Thoracic aorta (tissue), 2 donors: ENCODE measurements around the gene GMEB2. TPM values are rescaled to one million over a fixed set of nuclear protein-coding genes. Genes with fewer than 3 reads are reported as not detected.

Experiments
- ATAC-seq: fragments of 150-250 bp; one replicate; pipeline ENCODE4 v1.8.0; 2017; ENCODE audit warnings: low read depth; ENCODE audit not compliant: insufficient number of reproducible peaks, low FRiP score
- DNase-seq: peaks from one replicate; pipeline ENCODE4 v3.0.0-alpha.2; 2020; ENCODE audit warnings: low spot score
- H3K27ac ChIP-seq, 2 donors: fragments of 200-600 bp; sonication (generic); 1 replicate in 1 of 2; 2 replicates in 1 of 2; pipeline ENCODE4 v1.5.1; 2016; ENCODE audit warnings: mild to moderate bottlenecking in 2 of 2, moderate library complexity in 2 of 2
- H3K27me3 ChIP-seq: fragments of 200-600 bp; sonication (generic); replicated peaks from 2 replicates; pipeline ENCODE4 v1.6.0; 2016; ENCODE audit warnings: mild to moderate bottlenecking; ENCODE audit not compliant: insufficient read depth
- H3K36me3 ChIP-seq: fragments of 200-600 bp; sonication (generic); one replicate; pipeline ENCODE4 v1.5.1; 2016
- H3K4me1 ChIP-seq, 2 donors: fragments of 200-600 bp; sonication (generic); 1 replicate in 1 of 2; 2 replicates in 1 of 2; pipeline versions ENCODE4 v1.5.1 to v1.6.0; 2016; ENCODE audit warnings: low read depth in 2 of 2, mild to moderate bottlenecking in 1 of 2; ENCODE audit not compliant: control insufficient read depth in 1 of 2
- H3K4me3 ChIP-seq: fragments of 200-600 bp; sonication (generic); 2 replicates; pipeline ENCODE4 v1.5.1; 2016; ENCODE audit warnings: mild to moderate bottlenecking
- H3K9me3 ChIP-seq: fragments of 200-600 bp; sonication (generic); 2 replicates; pipeline ENCODE4 v1.5.1; 2016
- total RNA-seq, 2 donors: library from RNA; depleted of rRNA; stranded (reverse); fragments of >200 nt; gene quantifications; one replicate each; pipeline versions ENCODE4 v1.1.0 to v1.2.3, GENCODE V29; 2016
- TF ChIP-seq, protein P1 (sequence below): fragments of 200-600 bp; sonication (generic); IDR thresholded peaks from one replicate; pipeline ENCODE4 v1.5.1; 2019; ENCODE audit warnings: antibody characterized with exemption

Gene GMEB2
- total RNA-seq, 2 donors from 2014 or later = 10.0 to 14.7 TPM

DNA sequence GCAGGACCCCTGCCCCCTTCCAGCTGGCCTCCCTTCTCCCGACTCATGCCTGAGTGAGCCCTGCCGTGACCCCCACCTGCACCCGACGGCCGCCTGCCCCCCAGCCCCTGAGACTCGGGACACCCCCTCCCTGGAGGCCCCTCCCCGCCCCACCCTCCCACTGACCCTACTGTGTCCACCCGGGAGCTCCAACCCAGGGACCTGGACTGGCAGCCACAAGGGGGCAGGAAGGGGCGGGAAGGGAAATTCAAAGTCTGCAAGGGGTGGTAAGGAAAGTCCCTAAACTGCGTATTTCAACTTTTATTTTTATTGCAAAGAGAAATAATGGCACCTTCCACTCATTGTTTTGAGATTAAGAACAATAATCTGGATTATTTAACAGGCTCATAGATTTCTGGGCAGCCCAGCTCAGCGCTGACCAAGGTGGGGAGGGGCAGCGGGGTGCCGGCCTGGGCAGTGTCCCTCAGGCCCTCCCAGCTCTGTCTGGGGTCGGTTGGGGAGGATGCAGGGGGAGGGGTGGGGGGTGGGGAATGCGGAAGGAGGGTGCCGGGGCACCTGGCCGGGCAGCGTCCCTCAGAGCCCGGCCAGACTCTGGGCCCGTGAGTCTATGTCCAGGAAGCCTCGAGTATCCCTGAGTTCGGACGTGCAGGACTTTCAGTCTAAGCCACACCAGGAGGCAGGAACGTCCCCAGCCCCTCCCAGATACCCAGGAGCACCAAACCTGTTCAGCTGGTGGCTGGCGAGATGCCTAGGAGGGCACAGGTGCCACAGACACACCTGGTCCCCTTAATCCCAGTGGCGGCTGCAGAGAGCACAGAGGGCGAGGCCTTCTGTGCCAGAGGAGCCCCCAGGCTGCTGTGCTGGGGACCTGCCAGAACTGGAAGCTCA lies 88.5 kb downstream of the GMEB2 start:
- DNase-seq = no peak
- Histone ChIP-seq H3K4me3 (peak overlapping the region; percentile 65), H3K9me3 (no peaks in the 10 kb centered on the region), H3K27ac (no peak overlapping the region), H3K36me3 (no peaks in the 10 kb centered on the region), H3K27me3 (no peaks in the 10 kb centered on the region), H3K4me1 (peaks cover 0 to 5% of the 10 kb centered on the region in 2 donors)
- TF ChIP-seq, protein P1, sequence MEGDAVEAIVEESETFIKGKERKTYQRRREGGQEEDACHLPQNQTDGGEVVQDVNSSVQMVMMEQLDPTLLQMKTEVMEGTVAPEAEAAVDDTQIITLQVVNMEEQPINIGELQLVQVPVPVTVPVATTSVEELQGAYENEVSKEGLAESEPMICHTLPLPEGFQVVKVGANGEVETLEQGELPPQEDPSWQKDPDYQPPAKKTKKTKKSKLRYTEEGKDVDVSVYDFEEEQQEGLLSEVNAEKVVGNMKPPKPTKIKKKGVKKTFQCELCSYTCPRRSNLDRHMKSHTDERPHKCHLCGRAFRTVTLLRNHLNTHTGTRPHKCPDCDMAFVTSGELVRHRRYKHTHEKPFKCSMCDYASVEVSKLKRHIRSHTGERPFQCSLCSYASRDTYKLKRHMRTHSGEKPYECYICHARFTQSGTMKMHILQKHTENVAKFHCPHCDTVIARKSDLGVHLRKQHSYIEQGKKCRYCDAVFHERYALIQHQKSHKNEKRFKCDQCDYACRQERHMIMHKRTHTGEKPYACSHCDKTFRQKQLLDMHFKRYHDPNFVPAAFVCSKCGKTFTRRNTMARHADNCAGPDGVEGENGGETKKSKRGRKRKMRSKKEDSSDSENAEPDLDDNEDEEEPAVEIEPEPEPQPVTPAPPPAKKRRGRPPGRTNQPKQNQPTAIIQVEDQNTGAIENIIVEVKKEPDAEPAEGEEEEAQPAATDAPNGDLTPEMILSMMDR = no peak
- ATAC-seq = peak; percentile 5

Other genes with a start within 250 kb of the GMEB2 start
- gene KCNQ2, start 154.4 kb downstream of the GMEB2 start, total RNA-seq = not detected
- gene EEF1A2, start 128.0 kb downstream of the GMEB2 start, total RNA-seq = 1 to 10 TPM in 1 of 2 donors, not detected in 1; 2.4 TPM
- gene PPDPF, start 106.3 kb downstream of the GMEB2 start, total RNA-seq = 100 to 1,000 TPM; 105 to 197 TPM
- gene PTK6, start 89.7 kb downstream of the GMEB2 start, total RNA-seq = under 1 TPM in 1 of 2 donors, not detected in 1; 0.56 TPM
- gene SRMS, start 79.4 kb downstream of the GMEB2 start, total RNA-seq = not detected
- under 1 TPM in 1 of 2 donors, not detected in 1; 0.54 TPM for gene FNDC11, start 72.9 kb downstream of the GMEB2 start, total RNA-seq
- gene HELZ2, start 52.9 kb downstream of the GMEB2 start, total RNA-seq = 10 to 100 TPM; 45.2 to 50.3 TPM
- gene STMN3, start 26.3 kb upstream of the GMEB2 start, total RNA-seq = 10 to 100 TPM; 14.4 to 17.8 TPM
- gene RTEL1, start 31.2 kb upstream of the GMEB2 start, total RNA-seq = 100 to 1,000 TPM in 1 of 2 donors, 10 to 100 TPM in 1; 37.8 to 114 TPM
- 10 to 100 TPM; 32.9 to 98.9 TPM for gene TNFRSF6B, start 69.6 kb upstream of the GMEB2 start, total RNA-seq
- gene ARFRP1, start 80.9 kb upstream of the GMEB2 start, total RNA-seq = 10 to 100 TPM; 56.4 to 57.8 TPM
- 10 to 100 TPM; 32.6 to 41.1 TPM for gene ZGPAT, start 80.9 kb upstream of the GMEB2 start, total RNA-seq
- gene LIME1, start 109.6 kb upstream of the GMEB2 start, total RNA-seq = 10 to 100 TPM; 15.6 to 26.5 TPM
- gene SLC2A4RG, start 112.7 kb upstream of the GMEB2 start, total RNA-seq = 100 to 1,000 TPM in 1 of 2 donors, 10 to 100 TPM in 1; 36.2 to 103 TPM
- gene ZBTB46, start 204.2 kb upstream of the GMEB2 start, total RNA-seq = 1 to 10 TPM; 9.3 to 9.9 TPM
- not detected for gene ABHD16B, start 234.4 kb upstream of the GMEB2 start, total RNA-seq
- 100 to 1,000 TPM; 106 to 159 TPM for gene TPD52L2, start 238.2 kb upstream of the GMEB2 start, total RNA-seq